Middle frontal gyrus (tissue), 1 donor: Measurements from ENCODE around the gene RERE.
A peak's percentile ranks its signal among the peaks of the same experiment; 100 is the strongest.

Experiments used
- DNase-seq: peaks from one replicate; pipeline ENCODE4 v3.0.0-alpha.2; 2015; ENCODE audit warnings: low spot score; ENCODE audit errors: extremely low spot score

RERE gene

DNA sequence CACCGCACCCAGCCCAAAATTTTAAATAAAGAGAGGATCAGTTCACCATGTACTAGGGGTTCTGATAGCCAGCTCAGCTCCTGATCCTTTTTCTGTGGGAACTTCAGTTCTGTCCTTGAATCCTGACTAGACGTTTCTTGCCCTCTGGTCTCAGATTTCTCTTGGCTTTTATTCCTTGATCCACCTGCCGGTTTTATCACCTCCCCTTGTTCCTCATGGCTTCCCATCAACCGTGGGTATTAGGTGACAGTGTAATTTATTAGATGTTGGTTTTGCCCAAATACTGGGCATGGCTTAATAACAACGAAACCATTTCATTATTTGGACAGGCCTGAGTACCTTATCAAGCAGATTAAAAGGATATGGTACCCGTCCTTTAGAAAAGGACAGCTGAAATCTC is 477.0 kb downstream of the RERE start:
- no peak for DNase-seq

- DNase-seq, result no peak
These were observed 478.2 kb downstream of the RERE start for GRCh38 chr1:8339203-8339600.

- DNase-seq, result no peak
These were observed 478.8 kb downstream of the RERE start for GRCh38 chr1:8338526-8339202.

DNA sequence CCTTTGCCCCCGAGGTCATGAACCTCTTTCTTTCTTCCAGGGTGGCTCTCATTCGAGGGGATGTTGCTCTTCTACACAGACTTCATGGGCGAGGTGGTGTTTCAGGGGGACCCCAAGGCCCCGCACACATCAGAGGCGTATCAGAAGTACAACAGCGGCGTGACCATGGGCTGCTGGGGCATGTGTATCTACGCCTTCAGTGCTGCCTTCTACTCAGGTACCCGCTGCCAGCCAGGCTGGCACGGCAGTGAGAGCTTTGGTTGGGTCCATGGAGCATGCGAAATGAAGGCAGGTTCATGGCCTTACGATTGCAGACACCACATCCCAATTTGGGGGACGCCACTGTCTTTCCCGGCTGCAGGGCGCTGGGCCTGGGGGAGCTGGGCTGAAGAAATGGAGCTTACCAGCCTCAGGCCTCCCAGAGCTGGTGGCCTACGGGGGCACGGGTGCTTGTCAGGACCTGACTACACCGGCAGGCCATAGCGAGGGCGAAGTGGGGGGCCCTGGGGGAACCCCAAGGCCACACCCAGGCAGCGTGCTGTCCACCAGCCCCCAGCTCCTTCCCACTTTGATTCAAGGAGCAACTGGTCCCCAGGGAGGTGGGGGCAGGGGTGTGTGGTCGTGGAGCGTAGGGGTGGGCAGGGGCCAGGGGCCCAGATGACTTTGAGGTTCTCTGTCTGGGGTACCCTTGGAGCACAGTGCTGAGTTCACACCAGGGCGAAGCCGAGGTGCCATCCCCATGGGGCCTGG is 479.5 kb downstream of the RERE start:
- DNase-seq, result no peak

DNA sequence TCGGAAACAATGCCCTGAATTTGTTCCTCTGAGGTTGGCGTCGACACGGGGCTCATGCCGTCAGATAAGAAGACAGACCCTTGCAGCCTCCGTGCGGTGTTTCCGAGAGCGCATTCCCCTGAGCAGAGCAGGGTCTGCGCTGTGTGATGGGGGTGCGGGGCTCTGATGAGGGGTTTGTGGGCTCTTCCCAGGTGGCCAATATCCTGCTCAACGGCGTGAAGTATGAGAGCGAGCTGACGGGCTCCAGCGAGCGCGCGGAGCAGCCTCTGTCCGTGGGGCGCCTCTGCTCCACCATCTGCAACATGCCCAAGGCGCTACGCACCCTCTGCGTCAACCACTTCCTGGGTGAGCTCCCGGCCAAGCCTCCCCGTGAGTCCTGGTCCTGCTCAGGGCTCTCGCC is 482.2 kb downstream of the RERE start:
- DNase-seq, result no peak

DNA sequence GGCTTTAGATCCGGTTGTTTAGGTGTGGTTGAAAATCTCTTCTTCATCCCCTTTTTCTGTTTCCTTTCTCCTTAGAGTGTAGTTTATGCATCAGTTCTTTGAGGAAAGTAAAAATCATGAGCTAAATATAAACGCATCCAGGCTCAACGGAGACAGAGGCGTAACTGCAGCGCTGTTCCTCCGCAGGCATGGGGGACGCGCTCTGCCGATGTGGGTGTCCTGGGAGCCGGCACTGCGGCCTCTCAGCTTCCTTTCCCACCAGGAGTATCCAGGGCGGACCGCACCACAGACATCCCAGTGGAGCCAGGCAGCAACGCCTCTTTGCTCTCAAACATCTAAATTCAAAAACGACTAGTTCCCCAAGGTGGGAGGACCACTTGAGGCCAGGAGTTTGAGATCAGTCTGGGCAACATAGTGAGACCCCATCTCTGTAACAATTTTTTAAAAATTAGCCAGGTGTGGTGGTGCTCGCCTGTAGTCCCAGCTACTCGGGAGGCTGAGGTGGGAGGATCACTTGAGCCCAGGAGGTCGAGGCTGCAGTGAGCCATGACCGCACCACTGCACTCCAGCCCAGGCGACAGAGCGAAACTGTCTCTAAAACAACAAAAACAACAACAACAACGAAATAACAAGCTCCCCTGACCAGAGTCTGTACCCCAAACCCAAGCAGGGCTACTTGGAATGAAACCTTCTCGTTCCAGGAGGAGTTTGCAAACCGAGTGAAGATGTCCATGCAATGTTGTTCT is 483.2 kb downstream of the RERE start:
- DNase-seq, result no peak

- DNase-seq, result no peak
These were observed 484.0 kb downstream of the RERE start for GRCh38 chr1:8333246-8333987.

DNA sequence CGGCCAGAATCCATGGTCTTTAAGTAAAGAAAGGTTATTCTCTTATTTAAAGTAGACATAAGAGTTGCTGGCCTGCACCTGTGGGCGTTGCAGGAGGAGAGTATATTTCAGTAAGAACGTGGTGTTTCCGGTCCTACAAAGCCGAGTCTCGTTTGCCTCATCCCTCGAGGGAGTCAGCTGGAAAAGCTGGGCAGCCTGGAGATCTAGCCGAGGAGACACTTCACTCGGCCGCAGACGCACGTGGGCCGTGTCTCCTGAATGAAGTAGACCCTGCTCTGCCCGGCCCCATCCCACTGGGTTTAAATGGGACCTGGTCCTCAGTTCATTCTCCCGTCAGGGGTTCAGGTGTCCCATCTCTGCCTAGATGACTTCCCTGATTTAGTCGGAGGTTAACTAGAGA is 484.6 kb downstream of the RERE start:
- DNase-seq, result no peak

- DNase-seq, result no peak
These were observed 486.9 kb downstream of the RERE start for GRCh38 chr1:8330271-8331125.

DNA sequence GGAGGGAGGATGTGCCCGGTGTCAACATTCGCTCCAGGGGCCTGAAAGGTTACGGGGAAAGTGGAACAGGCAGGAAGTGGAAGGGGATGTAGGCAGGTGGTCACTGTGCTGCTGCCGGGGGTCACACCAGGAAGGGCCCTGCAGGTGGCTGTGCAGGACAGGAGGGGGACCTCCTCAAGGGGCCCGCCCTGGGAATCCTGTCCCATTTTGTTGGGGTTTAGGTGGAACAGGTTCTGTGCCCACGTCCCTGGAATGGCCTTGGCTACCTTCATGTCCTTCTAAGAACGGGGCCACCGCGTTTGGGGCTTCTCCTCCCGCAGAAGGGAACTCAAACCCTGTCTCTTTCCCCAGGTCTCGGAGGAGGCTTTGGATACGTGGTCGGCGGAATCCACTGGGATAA is 487.6 kb downstream of the RERE start:
- DNase-seq, result no peak

DNA sequence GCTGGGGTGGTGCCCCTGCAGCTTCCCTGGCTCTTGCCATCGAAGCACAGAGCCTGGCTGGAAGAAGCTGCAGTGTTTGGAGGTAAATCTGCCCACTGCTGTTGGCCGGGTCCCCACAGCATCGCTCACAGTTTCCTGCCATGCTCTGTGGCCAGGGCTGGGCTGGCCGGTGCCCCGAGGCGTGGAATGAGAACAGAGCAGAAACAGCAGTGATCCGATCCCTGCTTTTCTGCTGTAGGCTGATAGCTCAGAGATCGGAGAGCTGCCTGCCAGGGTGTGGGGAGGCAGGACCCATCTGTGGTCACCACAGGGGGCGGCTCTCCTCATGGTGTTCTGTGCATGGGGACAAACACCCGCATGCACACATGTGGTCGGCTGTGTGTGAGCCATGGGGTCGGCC is 488.0 kb downstream of the RERE start:
- DNase-seq, result no peak

DNA sequence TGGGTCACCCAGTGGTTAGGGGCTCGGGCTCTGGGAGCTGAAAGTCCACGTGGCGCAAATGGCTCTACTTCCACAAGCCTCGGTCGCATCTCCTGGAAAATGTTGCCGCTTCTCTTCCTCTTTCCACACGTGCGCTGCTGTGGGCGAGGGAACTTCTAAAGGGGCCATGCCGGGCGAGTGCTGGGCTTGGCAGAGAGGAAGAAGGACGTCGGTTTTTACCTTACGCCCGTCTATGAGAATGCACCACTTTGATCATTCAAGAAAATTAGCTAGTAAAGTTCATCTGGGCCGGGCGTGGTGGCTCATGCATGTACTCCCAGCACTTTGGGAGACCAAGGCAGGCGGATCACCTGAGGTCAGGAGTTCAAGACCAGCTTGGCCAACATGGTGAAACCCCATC is 489.2 kb downstream of the RERE start:
- DNase-seq, result no peak

DNA sequence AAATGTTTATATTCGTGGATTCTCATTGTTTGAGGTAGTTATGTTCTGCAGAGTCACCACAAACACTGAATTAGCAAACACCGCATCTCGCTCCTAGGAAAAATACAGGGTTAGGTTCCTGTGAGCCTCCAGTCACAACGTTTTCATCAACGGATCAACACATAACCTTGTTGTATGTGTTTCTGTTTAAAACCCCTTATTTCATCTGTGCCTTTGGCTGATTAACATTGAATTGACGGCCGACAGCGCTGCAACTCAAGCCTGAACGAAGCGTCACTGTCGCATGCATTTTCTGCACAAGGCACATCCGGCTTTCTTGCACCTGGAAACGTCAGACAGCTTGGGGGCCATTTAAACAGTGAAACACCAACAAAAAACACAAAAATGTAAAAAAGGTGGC is 491.2 kb downstream of the RERE start:
- DNase-seq, result no peak

GRCh38 chr1:8325771-8326170 is 491.7 kb downstream of the RERE start:
- DNase-seq, result no peak

GRCh38 chr1:8324176-8324810 is 493.1 kb downstream of the RERE start:
- DNase-seq, result no peak

DNA sequence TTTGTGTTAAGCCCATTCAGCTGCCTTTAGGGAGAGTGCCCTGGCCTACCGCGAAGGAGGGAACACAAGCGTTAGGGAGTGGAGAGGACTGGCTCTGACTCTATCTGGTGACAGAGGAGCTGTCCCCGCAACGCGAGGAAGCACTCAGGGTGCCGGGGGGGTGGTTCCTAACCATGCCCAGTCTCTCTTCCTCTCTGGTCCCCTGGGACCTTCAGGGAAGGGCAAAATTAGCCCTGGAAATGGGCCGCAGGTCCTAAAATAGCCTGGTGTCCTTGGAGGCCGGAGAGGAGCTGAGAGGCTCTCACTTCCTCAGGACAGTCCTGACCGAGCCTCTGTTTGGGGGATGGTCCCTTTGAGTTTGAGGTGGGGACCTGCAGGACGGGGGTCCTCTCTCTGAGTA is 493.7 kb downstream of the RERE start:
- no peak for DNase-seq

DNA sequence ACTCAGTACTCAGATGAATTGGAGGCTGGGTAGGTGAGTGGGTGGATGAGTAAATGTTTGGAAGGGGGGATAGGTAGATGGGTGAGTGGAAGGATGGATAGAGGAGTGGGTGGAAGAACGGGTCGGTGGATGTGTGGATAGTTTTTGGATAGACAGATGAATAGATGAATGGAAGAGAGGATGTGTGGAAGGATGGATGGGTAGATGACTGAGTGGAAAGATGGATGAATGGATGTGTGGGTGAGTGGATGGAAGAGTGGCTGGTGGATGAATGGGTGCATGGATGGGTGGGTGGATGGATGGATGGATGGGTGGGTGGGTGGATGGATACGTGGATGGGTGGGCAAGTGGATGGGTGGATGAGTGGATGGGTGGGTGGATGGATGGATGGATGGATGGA is 495.8 kb downstream of the RERE start:
- no peak for DNase-seq

- DNase-seq, result no peak
These were observed 499.0 kb downstream of the RERE start for GRCh38 chr1:8318436-8318835.

DNA sequence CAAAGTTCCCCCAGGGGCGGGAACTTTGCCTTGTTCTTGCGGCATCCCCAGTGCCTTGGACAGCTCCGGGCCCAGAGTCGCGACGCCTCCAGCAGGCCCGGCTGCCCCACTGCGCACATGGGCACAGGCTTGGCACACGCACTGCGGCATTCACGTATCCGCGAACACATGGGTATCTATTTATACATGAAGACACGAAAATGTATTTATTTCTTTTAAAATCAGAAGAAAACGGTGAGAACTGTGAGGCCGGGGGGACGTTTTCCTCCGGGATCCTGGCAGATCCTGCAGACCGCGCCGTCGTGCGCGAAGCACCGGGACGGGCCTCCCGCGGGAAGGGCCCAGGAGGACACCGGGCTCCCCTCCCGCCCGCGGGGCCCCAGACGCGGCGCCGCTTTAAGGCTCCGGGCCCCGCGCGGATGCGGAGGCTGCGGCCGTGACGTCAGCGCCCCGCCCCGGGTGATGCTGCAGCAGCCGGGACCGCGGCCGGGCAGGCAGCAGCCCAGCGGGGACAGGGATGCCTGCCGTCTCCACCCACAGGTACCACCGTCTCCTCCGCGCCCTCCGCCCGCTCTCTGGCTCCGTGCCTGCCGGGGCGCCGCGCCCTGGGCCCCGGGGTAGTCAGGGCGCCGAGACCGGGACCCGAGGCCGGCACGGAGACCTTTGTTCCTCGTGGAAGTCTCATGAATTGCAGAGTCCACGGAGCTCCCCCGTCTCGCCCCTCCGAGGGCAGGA is 499.6 kb downstream of the RERE start, which contains the start of gene SLC45A1:
Gene SLC45A1 (plus strand): TSS at position 468 of the 735 bp plus-strand sequence. CDS start 6,216 bp downstream, outside the sequence.
- peak; percentile 64 for DNase-seq
